ENCODE data around the gene SUFU. TPM values are rescaled to one million over a fixed set of nuclear protein-coding genes. Genes with fewer than 3 reads are reported as not detected.

Gene SUFU
- total and polyA plus RNA-seq, 10 donors: 2.0 to 21.9 (median 13.0) TPM

- 61 to 68% (median 62%) methylated on average over 10 to 12 of the region's 12 CpGs for WGBS, 5 donors
- H3K9me3 ChIP-seq: no peaks in the 10 kb centered on the region
- H3K36me3 ChIP-seq: peaks cover 0 to 60% (median 15%) of the 10 kb centered on the region in 6 donors
- intact Hi-C loops (cut with DNase I; ENCODE audit: low total_unique reads): no loop called here
- no peaks in the 10 kb centered on the region for H3K27me3 ChIP-seq (replicated peaks in 1 of 7)
- peak overlapping the region; percentile 42 to 100 (median 98) for H3K27ac ChIP-seq
- TF ChIP-seq CTCF (IDR thresholded peaks at IDR 0.05 in 8 of 11, conservative IDR thresholded peaks at IDR 0.05 in 3 of 11) (no peak), POLR2AphosphoS5 (IDR thresholded peaks at IDR 0.05) (peak in 1 of 3 donors; percentile 5)
- DNase-seq: peak; percentile 74
- H3K4me1 ChIP-seq: peaks cover 66 to 98% (median 90%) of the 10 kb centered on the region in 6 donors
- peak overlapping the region in 6 of 8 donors; percentile 17 to 98 (median 86) for H3K4me3 ChIP-seq
These were observed 146.3 kb downstream of the SUFU start for GRCh38 chr10:102649797-102650654.

GRCh38 chr10:102650655-102651454 is 147.1 kb downstream of the SUFU start:
- Histone ChIP-seq H3K4me1 (peaks cover 66 to 100% (median 90%) of the 10 kb centered on the region in 6 donors), H3K4me3 (peak overlapping the region in 3 of 8 donors; percentile 7 to 98 (median 9)), H3K9me3 (no peaks in the 10 kb centered on the region), H3K36me3 (peaks cover 0 to 69% (median 24%) of the 10 kb centered on the region in 6 donors), H3K27ac (peak overlapping the region; percentile 45 to 100 (median 98)), H3K27me3 (replicated peaks in 1 of 7) (no peaks in the 10 kb centered on the region)
- peak; percentile 79 for DNase-seq
- intact Hi-C loops (cut with DNase I; ENCODE audit: low total_unique reads): no loop called here
- no peak for TF ChIP-seq POLR2A (IDR thresholded peaks at IDR 0.05)
- no peak for TF ChIP-seq CTCF (IDR thresholded peaks at IDR 0.05 in 8 of 11, conservative IDR thresholded peaks at IDR 0.05 in 3 of 11)
- TF ChIP-seq POLR2AphosphoS5 (IDR thresholded peaks at IDR 0.05): peak in 2 of 3 donors; percentile 4 to 62
- 36 to 49% (median 40%) methylated on average over 9 to 11 of the region's 11 CpGs for WGBS, 5 donors

- Histone ChIP-seq H3K4me1 (peaks cover 64 to 100% (median 84%) of the 10 kb centered on the region in 6 donors), H3K36me3 (peaks cover under 1 to 76% (median 31%) of the 10 kb centered on the region in 6 donors), H3K27ac (peak overlapping the region; percentile 45 to 100 (median 98)), H3K27me3 (replicated peaks in 1 of 7) (no peaks in the 10 kb centered on the region), H3K4me3 (peak overlapping the region in 1 of 8 donors; percentile 98), H3K9me3 (no peaks in the 10 kb centered on the region)
- peak; percentile 78 for DNase-seq
- WGBS, 5 donors: 46 to 70% (median 62%) methylated on average over 4 to 11 of the region's 11 CpGs
- TF ChIP-seq POLR2A (IDR thresholded peaks at IDR 0.05): no peak
- no peak for TF ChIP-seq CTCF (IDR thresholded peaks at IDR 0.05 in 8 of 11, conservative IDR thresholded peaks at IDR 0.05 in 3 of 11)
- TF ChIP-seq POLR2AphosphoS5 (IDR thresholded peaks at IDR 0.05): no peak
- intact Hi-C loops (cut with DNase I; ENCODE audit: low total_unique reads): no loop called here
These were observed 147.8 kb downstream of the SUFU start for GRCh38 chr10:102651455-102652169.

All from spleen (tissue), 11 donors.